ENCODE results near the gene BRWD1. TPM values are rescaled to one million over a fixed set of nuclear protein-coding genes. Genes with fewer than 3 reads are reported as not detected.
"Not testable (repeated sequence)": the region's sequence is repeated elsewhere in the genome, so short reads cannot be mapped to it uniquely, and the experiment has no call there.

The BRWD1 gene
- total RNA-seq, 3 donors from 2014 or later: 65.4 to 128 (median 105) TPM

DNA sequence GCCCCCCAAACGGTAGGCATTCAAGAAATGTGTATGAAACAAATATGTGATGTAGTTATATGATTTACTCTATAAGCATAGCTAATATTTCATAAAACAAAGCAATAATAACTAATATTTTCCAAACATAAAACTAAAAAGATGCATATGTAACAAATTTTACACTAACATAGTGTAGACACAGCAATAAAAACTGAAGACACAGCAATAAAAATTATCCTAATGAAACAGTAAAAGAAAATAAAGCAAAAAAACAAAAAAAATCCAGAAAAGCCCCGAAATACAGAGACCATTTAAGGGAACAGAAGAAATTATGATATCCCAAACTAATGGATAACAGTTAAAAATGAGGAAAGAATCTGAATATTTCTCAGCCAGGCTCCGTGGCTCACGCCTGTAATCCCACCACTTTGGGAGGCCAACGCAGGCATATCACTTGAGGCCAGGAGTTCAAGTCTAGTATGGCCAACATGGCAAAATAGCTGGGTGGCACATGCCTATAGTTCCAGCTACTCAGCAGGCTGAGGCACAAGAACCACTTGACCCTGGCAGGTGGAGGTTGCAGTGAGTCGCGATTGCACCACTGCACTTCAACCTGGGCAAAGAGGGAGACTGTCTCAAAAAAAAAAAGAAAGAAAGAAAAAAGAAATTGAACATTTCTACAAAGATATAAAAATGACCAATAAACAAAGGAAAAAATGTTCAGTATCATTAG, 92.0 kb downstream of the BRWD1 start:
- Histone ChIP-seq H3K4me1 (no peaks in the 10 kb centered on the region), H3K27ac (no peak overlapping the region), H3K36me3 (no peaks in the 10 kb centered on the region), H3K27me3 (no peaks in the 10 kb centered on the region), H3K9me3 (no peaks in the 10 kb centered on the region), H3K4me3 (no peak overlapping the region)
- TF ChIP-seq POLR2A (IDR thresholded peaks at IDR 0.05) (no peak), POLR2AphosphoS5 (IDR thresholded peaks at IDR 0.05) (no peak)
- TF ChIP-seq, protein P1, sequence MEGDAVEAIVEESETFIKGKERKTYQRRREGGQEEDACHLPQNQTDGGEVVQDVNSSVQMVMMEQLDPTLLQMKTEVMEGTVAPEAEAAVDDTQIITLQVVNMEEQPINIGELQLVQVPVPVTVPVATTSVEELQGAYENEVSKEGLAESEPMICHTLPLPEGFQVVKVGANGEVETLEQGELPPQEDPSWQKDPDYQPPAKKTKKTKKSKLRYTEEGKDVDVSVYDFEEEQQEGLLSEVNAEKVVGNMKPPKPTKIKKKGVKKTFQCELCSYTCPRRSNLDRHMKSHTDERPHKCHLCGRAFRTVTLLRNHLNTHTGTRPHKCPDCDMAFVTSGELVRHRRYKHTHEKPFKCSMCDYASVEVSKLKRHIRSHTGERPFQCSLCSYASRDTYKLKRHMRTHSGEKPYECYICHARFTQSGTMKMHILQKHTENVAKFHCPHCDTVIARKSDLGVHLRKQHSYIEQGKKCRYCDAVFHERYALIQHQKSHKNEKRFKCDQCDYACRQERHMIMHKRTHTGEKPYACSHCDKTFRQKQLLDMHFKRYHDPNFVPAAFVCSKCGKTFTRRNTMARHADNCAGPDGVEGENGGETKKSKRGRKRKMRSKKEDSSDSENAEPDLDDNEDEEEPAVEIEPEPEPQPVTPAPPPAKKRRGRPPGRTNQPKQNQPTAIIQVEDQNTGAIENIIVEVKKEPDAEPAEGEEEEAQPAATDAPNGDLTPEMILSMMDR (IDR thresholded peaks at IDR 0.05): no peak
- no peak for DNase-seq (ENCODE audit: low spot score in 2 of 2)
- intact Hi-C loops (cut with DNase I; ENCODE audit: low total_unique reads): no loop called here

DNA sequence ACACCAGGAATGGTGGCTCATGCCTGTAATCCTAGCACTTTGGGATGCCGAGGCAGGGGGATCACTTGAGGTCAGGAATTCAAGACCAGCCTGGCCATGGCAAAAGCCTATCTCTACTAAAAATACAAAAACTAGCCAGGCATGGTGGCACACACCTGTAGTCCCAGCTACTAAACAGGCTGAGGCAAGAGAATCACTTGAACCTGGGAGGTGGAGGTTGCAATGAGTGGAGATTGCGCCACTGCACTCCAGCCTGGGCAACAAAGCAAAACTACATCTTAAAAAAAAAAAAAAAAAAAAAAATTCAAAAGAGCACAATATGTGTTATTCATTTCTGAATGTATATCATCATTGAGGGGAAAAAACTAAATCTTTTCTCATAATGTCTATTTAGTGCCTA, 92.6 kb downstream of the BRWD1 start:
- H3K9me3 ChIP-seq; H3K27ac ChIP-seq; H3K4me3 ChIP-seq; H3K36me3 ChIP-seq; intact Hi-C loops (cut with DNase I; ENCODE audit: low total_unique reads); H3K4me1 ChIP-seq; H3K27me3 ChIP-seq; DNase-seq (ENCODE audit: low spot score in 2 of 2): not testable (repeated sequence)

DNA sequence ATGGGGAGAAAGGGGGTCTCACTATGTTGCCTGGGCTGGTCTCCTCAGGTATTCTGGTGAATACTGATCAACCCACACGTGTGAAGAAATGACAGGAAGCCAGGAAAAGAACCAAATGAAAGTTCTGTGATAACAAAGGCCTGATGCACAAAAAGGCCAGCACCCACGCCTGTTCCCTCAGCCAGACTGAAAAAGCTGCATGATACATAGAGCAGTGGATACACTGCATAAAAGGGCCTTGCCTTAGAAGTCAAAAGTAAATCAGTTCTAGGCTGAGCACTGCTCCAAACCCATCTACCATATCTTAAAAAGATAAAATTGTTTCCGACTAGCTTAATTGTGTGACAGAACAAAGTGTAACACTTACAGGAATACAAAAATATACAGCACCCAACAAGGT, 93.3 kb downstream of the BRWD1 start:
- H3K4me1 ChIP-seq: no peaks in the 10 kb centered on the region
- no peak overlapping the region for H3K27ac ChIP-seq
- no peaks in the 10 kb centered on the region for H3K27me3 ChIP-seq
- H3K36me3 ChIP-seq: no peaks in the 10 kb centered on the region
- DNase-seq (ENCODE audit: low spot score in 2 of 2): no peak
- H3K4me3 ChIP-seq: no peak overlapping the region
- TF ChIP-seq POLR2A (IDR thresholded peaks at IDR 0.05) (no peak), POLR2AphosphoS5 (IDR thresholded peaks at IDR 0.05) (no peak)
- TF ChIP-seq, protein P1 (IDR thresholded peaks at IDR 0.05): no peak
- H3K9me3 ChIP-seq: no peaks in the 10 kb centered on the region
- intact Hi-C loops (cut with DNase I; ENCODE audit: low total_unique reads): no loop called here

DNA sequence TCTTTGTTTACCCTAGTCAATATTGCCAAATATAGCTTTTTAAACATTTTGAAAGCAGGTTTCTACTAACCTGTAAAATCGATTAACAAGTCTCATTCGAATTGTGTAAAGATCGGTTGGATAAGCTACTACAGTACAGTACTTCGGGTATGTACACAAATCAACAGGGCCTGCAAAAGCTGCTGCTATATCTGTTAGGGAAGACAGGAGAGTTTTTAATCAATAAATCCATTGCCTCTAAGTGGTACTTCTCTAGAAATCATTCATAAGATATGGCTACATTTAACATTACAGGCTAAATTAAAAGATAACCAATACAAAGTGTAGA, 95.4 kb downstream of the BRWD1 start:
- Histone ChIP-seq H3K27ac (no peak overlapping the region), H3K4me3 (no peak overlapping the region), H3K36me3 (no peaks in the 10 kb centered on the region), H3K9me3 (no peaks in the 10 kb centered on the region), H3K4me1 (no peaks in the 10 kb centered on the region), H3K27me3 (no peaks in the 10 kb centered on the region)
- TF ChIP-seq POLR2A (IDR thresholded peaks at IDR 0.05) (no peak), POLR2AphosphoS5 (IDR thresholded peaks at IDR 0.05) (no peak)
- TF ChIP-seq, protein P1 (IDR thresholded peaks at IDR 0.05): no peak
- DNase-seq (ENCODE audit: low spot score in 2 of 2): no peak
- intact Hi-C loops (cut with DNase I; ENCODE audit: low total_unique reads): no loop called here

DNA sequence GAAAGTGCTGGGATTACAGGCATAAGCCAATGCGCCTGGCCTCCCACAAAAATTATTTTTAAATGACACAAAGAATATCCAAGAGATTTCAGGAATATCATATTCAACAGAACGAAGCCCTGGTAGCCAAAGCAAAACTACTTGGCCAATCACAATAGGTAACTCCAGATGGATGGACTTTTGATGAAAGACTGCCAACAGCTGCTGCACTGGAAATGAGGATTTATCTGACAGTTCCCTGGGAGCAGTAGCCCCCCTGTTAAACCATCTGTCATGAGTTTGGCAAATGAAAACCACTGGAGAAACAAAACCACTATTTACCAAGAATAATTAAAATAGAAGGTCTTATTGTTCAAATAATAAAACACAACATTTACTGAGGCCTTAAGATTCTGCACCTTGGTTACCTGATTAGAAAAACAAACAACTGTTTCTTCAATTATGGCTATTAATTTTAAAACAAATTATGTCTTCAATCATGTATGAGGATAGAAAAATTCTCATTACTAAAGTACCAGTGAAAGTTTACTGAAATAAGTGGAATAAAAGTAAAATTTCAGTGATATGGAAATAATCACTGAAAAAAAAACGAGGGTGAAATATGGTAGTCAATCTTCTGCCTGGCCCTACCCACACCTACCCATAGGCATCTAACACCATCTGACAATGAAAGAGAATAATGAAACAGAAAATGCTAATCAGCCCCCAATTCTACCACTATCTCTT, 95.9 kb downstream of the BRWD1 start:
- Histone ChIP-seq H3K9me3 (no peaks in the 10 kb centered on the region), H3K36me3 (no peaks in the 10 kb centered on the region), H3K27me3 (no peaks in the 10 kb centered on the region), H3K4me1 (no peaks in the 10 kb centered on the region), H3K4me3 (no peak overlapping the region), H3K27ac (no peak overlapping the region)
- intact Hi-C loops (cut with DNase I; ENCODE audit: low total_unique reads): no loop called here
- TF ChIP-seq POLR2A (IDR thresholded peaks at IDR 0.05) (no peak), POLR2AphosphoS5 (IDR thresholded peaks at IDR 0.05) (no peak)
- TF ChIP-seq, protein P1 (IDR thresholded peaks at IDR 0.05): no peak
- no peak for DNase-seq (ENCODE audit: low spot score in 2 of 2)
